ENCODE results near the gene F2.

Gene F2

GRCh38 chr11:46718155-46719019, 626 bp upstream of the F2 start:
- in situ Hi-C loops (cut with MboI; ENCODE audit: low pct_unique_long_range_greater_than_20kb, low sequenced_read_pairs, unreplicated experiment): no loop called here
- no peak for TF ChIP-seq CTCF (IDR thresholded peaks at IDR 0.05; ENCODE audit: extremely low read depth, insufficient read depth, missing control alignments)
- no peak for DNase-seq (ENCODE audit: low spot score)

GRCh38 chr11:46719543-46720218, 668 bp downstream of the F2 start:
- in situ Hi-C loops (cut with MboI; ENCODE audit: low pct_unique_long_range_greater_than_20kb, low sequenced_read_pairs, unreplicated experiment): no loop called here
- no peak for DNase-seq (ENCODE audit: low spot score)
- TF ChIP-seq CTCF (IDR thresholded peaks at IDR 0.05; ENCODE audit: extremely low read depth, insufficient read depth, missing control alignments): no peak

GRCh38 chr11:46721286-46721685, 2.3 kb downstream of the F2 start:
- in situ Hi-C loops (cut with MboI; ENCODE audit: low pct_unique_long_range_greater_than_20kb, low sequenced_read_pairs, unreplicated experiment): no loop called here
- no peak for TF ChIP-seq CTCF (IDR thresholded peaks at IDR 0.05; ENCODE audit: extremely low read depth, insufficient read depth, missing control alignments)
- no peak for DNase-seq (ENCODE audit: low spot score)

- in situ Hi-C loops (cut with MboI; ENCODE audit: low pct_unique_long_range_greater_than_20kb, low sequenced_read_pairs, unreplicated experiment): no loop called here
- TF ChIP-seq CTCF (IDR thresholded peaks at IDR 0.05; ENCODE audit: extremely low read depth, insufficient read depth, missing control alignments): no peak
- no peak for DNase-seq (ENCODE audit: low spot score)
These were observed 3.7 kb downstream of the F2 start for GRCh38 chr11:46722566-46723358.

GRCh38 chr11:46723359-46723680, 4.3 kb downstream of the F2 start:
- TF ChIP-seq CTCF (IDR thresholded peaks at IDR 0.05; ENCODE audit: extremely low read depth, insufficient read depth, missing control alignments): no peak
- no peak for DNase-seq (ENCODE audit: low spot score)
- in situ Hi-C loops (cut with MboI; ENCODE audit: low pct_unique_long_range_greater_than_20kb, low sequenced_read_pairs, unreplicated experiment): no loop called here

- no peak for TF ChIP-seq CTCF (IDR thresholded peaks at IDR 0.05; ENCODE audit: extremely low read depth, insufficient read depth, missing control alignments)
- in situ Hi-C loops (cut with MboI; ENCODE audit: low pct_unique_long_range_greater_than_20kb, low sequenced_read_pairs, unreplicated experiment): no loop called here
- no peak for DNase-seq (ENCODE audit: low spot score)
These were observed 5.1 kb downstream of the F2 start for GRCh38 chr11:46724088-46724487.
